ENCODE measurements around the gene CDH2. TPM values are rescaled to one million over a fixed set of nuclear protein-coding genes. Genes with fewer than 3 reads are reported as not detected.
A peak's percentile ranks its signal among the peaks of the same experiment; 100 is the strongest.

CDH2 gene
- total and polyA plus RNA-seq, 2 donors (not counting 1 experiment from before 2014, with no cell fraction given): 2.0 to 15.3 TPM

GRCh38 chr18:28095041-28095440 lies 81.9 kb downstream of the CDH2 start:
- Histone ChIP-seq H3K9ac (ENCODE audit: insufficient read depth, low read length) (no peak overlapping the region), H4K20me1 (ENCODE audit: control insufficient read depth, extremely low read depth, insufficient read depth, low read length) (no peaks in the 10 kb centered on the region), H3K27ac (ENCODE audit: insufficient read depth, low read length) (no peak overlapping the region), H3K4me3 (replicated peaks in 1 of 4; ENCODE audit: control extremely low read depth in 1 of 4, insufficient read depth in 1 of 4, low read depth in 3 of 4, low read length in 4 of 4) (no peak overlapping the region), H3K4me2 (ENCODE audit: extremely low read depth, insufficient read depth, low read length) (no peak overlapping the region), H3K79me2 (ENCODE audit: control insufficient read depth, insufficient read depth, low read length) (no peaks in the 10 kb centered on the region), H2AFZ (ENCODE audit: low read length) (no peak overlapping the region), H3K4me1 (ENCODE audit: control insufficient read depth, extremely low read depth, insufficient read depth, low read length) (no peaks in the 10 kb centered on the region), H3K9me3 (ENCODE audit: control insufficient read depth, insufficient read depth, low read depth, low read length) (no peaks in the 10 kb centered on the region), H3K27me3 (ENCODE audit: control insufficient read depth, insufficient read depth, low read length) (no peaks in the 10 kb centered on the region), H3K36me3 (ENCODE audit: control insufficient read depth, insufficient read depth, low read length) (no peaks in the 10 kb centered on the region)
- DNase-seq (ENCODE audit: low read depth in 2 of 2): peak in 1 of 2 donors; percentile 86
- TF ChIP-seq EZH2 (IDR thresholded peaks at IDR 0.05; ENCODE audit: low read length, missing control alignments) (no peak), CTCF (conservative IDR thresholded peaks at IDR 0.05 in 1 of 2, IDR thresholded peaks at IDR 0.05 in 1 of 2; ENCODE audit: low read depth in 1 of 2, low read length in 2 of 2) (no peak)

- no peak for TF ChIP-seq CTCF (conservative IDR thresholded peaks at IDR 0.05 in 1 of 2, IDR thresholded peaks at IDR 0.05 in 1 of 2; ENCODE audit: low read depth in 1 of 2, low read length in 2 of 2)
- no peak for TF ChIP-seq EZH2 (IDR thresholded peaks at IDR 0.05; ENCODE audit: low read length, missing control alignments)
- Histone ChIP-seq H3K27ac (ENCODE audit: insufficient read depth, low read length) (no peak overlapping the region), H3K4me1 (ENCODE audit: control insufficient read depth, extremely low read depth, insufficient read depth, low read length) (no peaks in the 10 kb centered on the region), H3K36me3 (ENCODE audit: control insufficient read depth, insufficient read depth, low read length) (no peaks in the 10 kb centered on the region), H2AFZ (ENCODE audit: low read length) (no peak overlapping the region), H3K4me3 (replicated peaks in 1 of 4; ENCODE audit: control extremely low read depth in 1 of 4, insufficient read depth in 1 of 4, low read depth in 3 of 4, low read length in 4 of 4) (no peak overlapping the region), H3K27me3 (ENCODE audit: control insufficient read depth, insufficient read depth, low read length) (no peaks in the 10 kb centered on the region), H4K20me1 (ENCODE audit: control insufficient read depth, extremely low read depth, insufficient read depth, low read length) (no peaks in the 10 kb centered on the region), H3K4me2 (ENCODE audit: extremely low read depth, insufficient read depth, low read length) (no peak overlapping the region), H3K79me2 (ENCODE audit: control insufficient read depth, insufficient read depth, low read length) (no peaks in the 10 kb centered on the region), H3K9ac (ENCODE audit: insufficient read depth, low read length) (no peak overlapping the region), H3K9me3 (ENCODE audit: control insufficient read depth, insufficient read depth, low read depth, low read length) (no peaks in the 10 kb centered on the region)
- no peak for DNase-seq (ENCODE audit: low read depth in 2 of 2)
These were observed 85.7 kb downstream of the CDH2 start for GRCh38 chr18:28091197-28091596.

DNA sequence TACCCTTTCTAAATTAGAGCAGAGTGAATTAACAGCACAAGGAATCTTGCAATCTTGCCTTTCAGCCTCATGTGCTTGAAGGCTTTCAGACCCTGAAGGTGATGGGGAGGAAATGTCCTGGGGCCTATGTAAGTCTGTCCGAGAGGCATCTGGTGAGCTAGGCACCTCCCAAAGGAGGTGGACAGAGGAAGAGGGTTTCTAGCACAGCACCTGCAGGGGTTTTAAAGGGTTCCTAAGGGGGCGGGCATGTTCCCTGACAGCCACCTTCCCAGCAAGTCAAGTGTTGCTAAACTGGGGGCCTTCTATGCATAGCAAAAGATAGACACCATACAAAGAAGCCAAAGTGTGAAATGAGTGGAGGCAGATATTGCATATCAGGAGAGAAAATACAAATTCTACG lies 88.5 kb downstream of the CDH2 start:
- no peak overlapping the region for H3K9ac ChIP-seq (ENCODE audit: insufficient read depth, low read length)
- H3K4me3 ChIP-seq (replicated peaks in 1 of 4; ENCODE audit: control extremely low read depth in 1 of 4, insufficient read depth in 1 of 4, low read depth in 3 of 4, low read length in 4 of 4): no peak overlapping the region
- H3K9me3 ChIP-seq (ENCODE audit: control insufficient read depth, insufficient read depth, low read depth, low read length): no peaks in the 10 kb centered on the region
- no peak for DNase-seq (ENCODE audit: low read depth in 2 of 2)
- H3K27me3 ChIP-seq (ENCODE audit: control insufficient read depth, insufficient read depth, low read length): no peaks in the 10 kb centered on the region
- H2AFZ ChIP-seq (ENCODE audit: low read length): no peak overlapping the region
- H4K20me1 ChIP-seq (ENCODE audit: control insufficient read depth, extremely low read depth, insufficient read depth, low read length): no peaks in the 10 kb centered on the region
- no peak for TF ChIP-seq CTCF (conservative IDR thresholded peaks at IDR 0.05 in 1 of 2, IDR thresholded peaks at IDR 0.05 in 1 of 2; ENCODE audit: low read depth in 1 of 2, low read length in 2 of 2)
- TF ChIP-seq EZH2 (IDR thresholded peaks at IDR 0.05; ENCODE audit: low read length, missing control alignments): no peak
- no peaks in the 10 kb centered on the region for H3K4me1 ChIP-seq (ENCODE audit: control insufficient read depth, extremely low read depth, insufficient read depth, low read length)
- H3K36me3 ChIP-seq (ENCODE audit: control insufficient read depth, insufficient read depth, low read length): no peaks in the 10 kb centered on the region
- no peaks in the 10 kb centered on the region for H3K79me2 ChIP-seq (ENCODE audit: control insufficient read depth, insufficient read depth, low read length)
- no peak overlapping the region for H3K27ac ChIP-seq (ENCODE audit: insufficient read depth, low read length)
- H3K4me2 ChIP-seq (ENCODE audit: extremely low read depth, insufficient read depth, low read length): no peak overlapping the region
